Esophagus squamous epithelium (tissue), 4 donors: ENCODE results near the gene RNF175.

Source experiments
- CTCF ChIP-seq, 6 experiments: fragments of 450-650 bp in 4 of 6; fragments of 200-600 bp in 2 of 6; sonication (generic) in 2 of 6; IDR thresholded peaks; one replicate each; pipeline ENCODE4 v1.5.1; 2016 to 2019; ENCODE audit warnings: antibody characterized with exemption in 6 of 6, mild to moderate bottlenecking in 4 of 6, moderate library complexity in 4 of 6
- POLR2A ChIP-seq, 4 donors: fragments of 450-650 bp; IDR thresholded peaks; one replicate each; pipeline ENCODE4 v1.6.1; 2017; ENCODE audit warnings: antibody characterized with exemption in 4 of 4, mild to moderate bottlenecking in 4 of 4, moderate library complexity in 3 of 4

- TF ChIP-seq POLR2A (IDR thresholded peaks at IDR 0.05) (no peak), CTCF (IDR thresholded peaks at IDR 0.05) (no peak)
These were observed 55.3 kb downstream of the RNF175 start for GRCh38 chr4:153704522-153704921.
